Omental fat pad (tissue), 4 donors: Measurements from ENCODE around the gene IDH3G. TPM values are rescaled to one million over a fixed set of nuclear protein-coding genes. Genes with fewer than 3 reads are reported as not detected.
"Not testable (repeated sequence)": the region's sequence is repeated elsewhere in the genome, so short reads cannot be mapped to it uniquely, and the experiment has no call there.

Experiments
- ATAC-seq: fragments of 150-250 bp; one replicate; pipeline ENCODE4 v1.9.1; 2016; ENCODE audit warnings: mild to moderate bottlenecking, moderate library complexity; ENCODE audit not compliant: low FRiP score
- DNase-seq: peaks from one replicate; pipeline ENCODE4 v3.0.0-alpha.2; 2019; ENCODE audit warnings: low spot score
- total RNA-seq, 4 donors: library from RNA; depleted of rRNA; stranded (reverse); fragments of >200 nt; gene quantifications; one replicate each; pipeline ENCODE4 v1.1.0, GENCODE V29; 2016
- TF ChIP-seq, protein P1 (sequence below), 3 donors: fragments of 450-650 bp; IDR thresholded peaks; one replicate each; pipeline ENCODE4 v1.5.1; 2016 to 2017; ENCODE audit warnings: antibody characterized with exemption in 3 of 3, mild to moderate bottlenecking in 3 of 3, moderate library complexity in 2 of 3

The IDH3G gene
- total RNA-seq, 4 donors from 2014 or later, result 71.9 to 119 (median 89.7) TPM

DNA sequence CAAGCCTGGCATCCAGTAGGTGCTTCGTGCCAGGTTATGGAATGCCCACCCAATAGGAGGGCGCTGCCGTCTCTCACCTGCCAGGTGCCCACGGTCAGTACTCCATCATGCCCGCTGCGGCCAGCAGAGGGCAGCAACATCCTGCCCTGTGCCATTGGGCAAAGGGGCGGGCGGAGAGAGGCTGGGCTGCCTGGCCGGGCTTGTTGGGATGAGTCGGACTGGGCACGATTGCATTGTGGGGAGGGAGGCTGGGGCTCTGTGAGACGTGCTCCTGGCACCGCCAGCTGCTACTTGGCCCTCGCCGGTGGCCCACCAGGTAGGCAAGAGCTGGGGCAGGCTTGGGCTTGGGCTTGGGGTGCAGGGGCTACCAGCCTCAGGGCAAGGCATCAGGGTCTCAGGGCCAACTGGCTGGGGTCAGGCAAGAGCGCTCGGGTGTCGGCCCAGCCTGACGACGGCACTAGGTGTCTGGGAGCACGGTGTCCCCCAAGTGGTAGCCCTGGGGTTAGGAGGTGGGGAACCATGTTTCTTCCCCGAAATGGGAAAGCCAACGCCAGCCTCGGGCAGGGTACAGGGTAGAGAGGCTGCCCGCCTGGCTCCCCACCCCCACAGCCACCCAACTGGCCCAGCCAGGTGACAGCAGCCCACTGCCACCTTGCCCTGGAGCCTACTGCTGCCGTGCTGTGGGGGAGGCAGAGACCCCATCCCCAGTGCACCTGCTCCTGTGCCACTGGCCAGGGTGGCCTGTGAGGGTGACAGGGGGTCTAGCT, 30.0 kb downstream of the IDH3G start, which contains the start of gene PLXNB3:
TSS of gene PLXNB3 (plus strand) at position 261 of the 767 bp plus-strand sequence. CDS start 1,287 bp downstream, outside the sequence.
- DNase-seq (peak; percentile 66), ATAC-seq (peak; percentile 84)
- TF ChIP-seq, protein P1, sequence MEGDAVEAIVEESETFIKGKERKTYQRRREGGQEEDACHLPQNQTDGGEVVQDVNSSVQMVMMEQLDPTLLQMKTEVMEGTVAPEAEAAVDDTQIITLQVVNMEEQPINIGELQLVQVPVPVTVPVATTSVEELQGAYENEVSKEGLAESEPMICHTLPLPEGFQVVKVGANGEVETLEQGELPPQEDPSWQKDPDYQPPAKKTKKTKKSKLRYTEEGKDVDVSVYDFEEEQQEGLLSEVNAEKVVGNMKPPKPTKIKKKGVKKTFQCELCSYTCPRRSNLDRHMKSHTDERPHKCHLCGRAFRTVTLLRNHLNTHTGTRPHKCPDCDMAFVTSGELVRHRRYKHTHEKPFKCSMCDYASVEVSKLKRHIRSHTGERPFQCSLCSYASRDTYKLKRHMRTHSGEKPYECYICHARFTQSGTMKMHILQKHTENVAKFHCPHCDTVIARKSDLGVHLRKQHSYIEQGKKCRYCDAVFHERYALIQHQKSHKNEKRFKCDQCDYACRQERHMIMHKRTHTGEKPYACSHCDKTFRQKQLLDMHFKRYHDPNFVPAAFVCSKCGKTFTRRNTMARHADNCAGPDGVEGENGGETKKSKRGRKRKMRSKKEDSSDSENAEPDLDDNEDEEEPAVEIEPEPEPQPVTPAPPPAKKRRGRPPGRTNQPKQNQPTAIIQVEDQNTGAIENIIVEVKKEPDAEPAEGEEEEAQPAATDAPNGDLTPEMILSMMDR (IDR thresholded peaks at IDR 0.05), result peak in 1 of 3 donors; percentile 54

DNA sequence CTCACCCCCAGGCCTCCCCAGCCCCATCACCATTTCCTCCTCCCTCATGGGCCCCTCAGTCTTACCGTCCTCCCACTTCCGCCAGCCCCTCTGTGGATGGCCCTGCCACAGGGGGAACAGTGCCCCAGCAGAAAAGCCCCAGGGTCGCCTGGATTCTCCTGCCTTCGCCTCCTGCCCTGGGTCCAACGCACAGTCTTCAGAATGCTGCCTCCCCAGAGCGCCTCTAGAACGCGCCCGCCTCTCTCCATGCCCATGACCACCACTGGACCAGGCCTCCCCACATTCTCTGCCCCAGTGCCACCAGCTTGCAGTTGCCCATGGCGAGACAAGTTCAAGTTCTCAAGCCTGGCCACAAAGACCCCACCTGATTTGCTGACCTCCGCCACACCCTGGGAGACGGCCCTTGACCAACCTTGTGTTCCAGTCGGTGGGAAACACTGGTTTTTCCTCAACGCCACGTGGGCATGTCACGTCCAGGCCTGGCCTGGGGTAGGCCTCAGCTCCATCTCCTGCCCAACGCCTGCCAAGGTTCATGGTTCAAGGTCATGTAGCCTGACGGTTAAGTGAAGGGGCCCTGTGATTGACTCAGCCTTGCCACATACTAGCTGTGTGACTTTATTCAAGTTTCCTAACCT, 30.8 kb downstream of the IDH3G start:
- TF ChIP-seq, protein P1 (IDR thresholded peaks at IDR 0.05), result no peak
- DNase-seq, result no peak
- no peak for ATAC-seq

DNA sequence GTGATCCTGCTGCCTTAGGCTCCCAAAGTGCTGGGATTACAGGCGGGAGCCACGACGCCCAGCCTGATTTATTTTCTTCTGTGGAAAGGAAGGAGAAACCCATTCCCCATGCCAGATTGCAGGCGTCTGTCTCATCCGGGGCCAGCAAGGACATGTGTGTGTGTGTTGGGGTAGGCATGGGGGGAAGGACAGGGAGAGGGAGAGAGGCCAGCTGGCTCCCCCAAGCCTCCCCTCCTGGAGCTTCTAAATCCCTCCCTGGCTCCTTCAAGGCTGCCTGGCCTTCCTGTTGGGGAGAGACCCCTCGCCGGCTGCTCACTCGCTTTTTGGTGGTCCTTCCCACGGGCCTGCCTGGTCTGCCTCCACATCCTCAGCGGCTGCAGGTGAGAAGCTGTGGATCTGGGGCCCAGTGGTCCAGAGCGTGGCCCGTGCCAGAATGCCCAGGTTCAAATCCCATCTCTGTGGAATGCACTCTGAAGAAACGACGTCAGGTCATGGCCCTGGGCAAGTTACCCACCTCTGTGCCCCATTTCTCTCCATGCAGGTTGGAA, 31.5 kb downstream of the IDH3G start:
- DNase-seq (no peak), ATAC-seq (no peak)
- TF ChIP-seq, protein P1 (IDR thresholded peaks at IDR 0.05), result no peak

DNA sequence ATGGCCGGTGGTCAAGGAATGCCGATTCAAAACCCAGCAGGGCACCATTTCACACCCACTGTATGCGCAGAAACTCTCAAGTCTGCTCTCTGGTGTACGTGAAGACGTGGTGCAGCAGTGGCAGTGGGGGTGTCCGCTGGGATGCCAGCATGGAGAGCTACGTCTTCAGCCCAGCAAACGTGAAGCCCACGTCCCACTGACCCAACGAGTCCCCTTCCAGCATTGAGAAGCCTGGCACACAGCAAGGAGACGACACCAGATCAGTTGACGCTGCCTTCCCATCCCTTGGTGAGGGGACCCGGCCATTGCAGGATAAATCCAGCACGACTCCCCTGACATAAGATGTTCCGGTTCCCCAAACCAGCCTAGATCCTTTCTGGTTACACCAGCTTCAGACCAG, 32.3 kb downstream of the IDH3G start:
- no peak for ATAC-seq
- no peak for DNase-seq
- TF ChIP-seq, protein P1 (IDR thresholded peaks at IDR 0.05), result no peak

DNA sequence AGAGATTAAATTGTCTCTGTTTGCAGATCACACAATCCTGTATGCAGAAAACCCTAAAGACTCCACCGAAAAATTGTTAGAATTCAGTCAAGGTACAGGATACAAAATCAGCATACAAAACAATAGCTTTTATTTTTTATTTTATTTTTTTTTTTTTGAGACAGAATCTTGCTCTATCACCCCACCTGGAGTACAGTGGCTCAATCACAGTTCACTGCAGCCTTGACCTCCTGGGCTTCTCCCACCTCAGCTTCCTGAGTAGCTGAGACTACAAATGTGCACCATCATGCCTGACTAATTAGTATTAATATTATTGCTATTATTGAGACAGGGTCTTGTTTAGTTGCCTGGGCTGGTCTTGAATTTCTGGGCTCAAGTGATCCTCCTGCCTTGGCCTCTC, 39.0 kb downstream of the IDH3G start:
- ATAC-seq (no peak), DNase-seq (no peak)
- TF ChIP-seq, protein P1 (IDR thresholded peaks at IDR 0.05), result no peak

DNA sequence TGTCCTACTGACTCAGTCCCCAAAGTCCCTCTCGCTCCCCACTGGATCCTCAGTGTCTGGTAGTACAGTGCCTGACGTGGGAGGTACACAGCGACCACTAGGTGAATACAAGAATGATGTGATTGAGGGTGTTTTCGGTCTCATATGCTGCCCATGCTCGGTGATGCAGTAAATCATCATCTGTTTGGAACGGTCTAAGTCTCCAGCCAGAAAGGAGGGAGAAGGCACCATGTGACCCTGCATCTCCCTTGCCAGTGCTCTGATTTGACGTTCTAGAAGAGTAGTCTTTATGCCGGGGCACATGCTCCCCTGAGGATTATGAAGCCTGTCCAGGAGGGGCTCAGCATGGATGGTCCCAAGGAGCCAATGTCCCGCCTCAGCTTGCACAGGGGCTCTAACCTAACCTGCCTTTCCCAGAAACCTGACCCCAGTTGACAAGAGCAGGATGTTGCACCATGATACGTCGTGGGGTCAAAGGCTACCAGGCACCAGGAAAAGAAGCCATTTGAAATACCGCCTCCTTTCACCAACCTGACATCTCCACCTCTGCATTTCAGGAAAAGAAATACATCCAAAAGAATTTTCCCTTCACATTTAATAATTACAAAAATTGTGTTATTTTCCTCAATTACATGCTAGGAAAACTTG, 43.9 kb downstream of the IDH3G start:
- DNase-seq (no peak), ATAC-seq (no peak)
- TF ChIP-seq, protein P1 (IDR thresholded peaks at IDR 0.05), result no peak

DNA sequence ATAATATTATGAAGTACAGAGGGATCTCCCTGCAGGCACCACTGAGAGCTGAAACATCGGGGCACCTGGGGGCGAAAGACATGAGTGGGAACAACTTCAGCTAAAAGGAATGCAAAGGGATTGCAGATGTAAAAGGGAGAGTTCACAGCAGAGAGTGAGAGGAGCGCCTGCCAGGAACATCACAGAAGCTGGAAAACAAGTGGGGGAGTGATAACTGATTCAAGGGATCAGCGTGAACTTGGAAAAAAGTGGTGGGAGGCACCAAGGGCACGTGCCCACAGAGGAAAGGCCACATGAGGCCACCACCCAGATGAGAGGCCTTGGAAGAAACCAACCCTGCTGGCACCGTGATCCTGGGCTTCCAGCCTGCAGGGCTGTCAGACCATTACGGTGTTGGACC, 45.2 kb downstream of the IDH3G start:
- DNase-seq, ATAC-seq: not testable (repeated sequence)

DNA sequence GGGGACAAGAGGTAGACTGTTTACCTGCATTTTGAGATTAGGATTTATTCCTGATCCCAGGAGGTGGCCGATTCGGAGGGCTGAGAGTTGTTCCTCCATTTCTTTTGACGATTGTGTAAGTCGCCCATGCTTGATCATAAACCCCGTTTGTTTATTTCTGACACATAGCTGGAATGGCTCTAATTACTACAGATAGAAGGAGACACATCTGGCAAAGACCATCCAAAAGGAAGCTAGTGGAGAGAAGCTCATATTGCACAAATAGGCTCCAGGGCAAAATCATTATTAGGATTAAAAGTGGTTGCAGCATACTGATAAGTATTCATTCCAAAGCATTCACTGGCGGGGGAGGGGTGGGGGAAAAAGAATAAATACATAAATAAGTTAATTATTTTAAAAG, 47.2 kb downstream of the IDH3G start:
- not testable (repeated sequence) for ATAC-seq, DNase-seq
